HL-60/S4 treated with retinoic acid at 250 ng/mL for 4 days and 3 days (cell line): ENCODE measurements around the gene GAB4.

Source experiments
- in situ Hi-C: fragments of 300-500 bp; cut with MboI; formaldehyde crosslinking; loops from 2 replicates; pipeline ENCODE4 v1.7.0; 2022; ENCODE audit warnings: low sequenced_read_pairs

Gene GAB4

GRCh38 chr22:16988257-16988656 lies 19.8 kb downstream of the GAB4 start:
- in situ Hi-C loops: no loop called here

DNA sequence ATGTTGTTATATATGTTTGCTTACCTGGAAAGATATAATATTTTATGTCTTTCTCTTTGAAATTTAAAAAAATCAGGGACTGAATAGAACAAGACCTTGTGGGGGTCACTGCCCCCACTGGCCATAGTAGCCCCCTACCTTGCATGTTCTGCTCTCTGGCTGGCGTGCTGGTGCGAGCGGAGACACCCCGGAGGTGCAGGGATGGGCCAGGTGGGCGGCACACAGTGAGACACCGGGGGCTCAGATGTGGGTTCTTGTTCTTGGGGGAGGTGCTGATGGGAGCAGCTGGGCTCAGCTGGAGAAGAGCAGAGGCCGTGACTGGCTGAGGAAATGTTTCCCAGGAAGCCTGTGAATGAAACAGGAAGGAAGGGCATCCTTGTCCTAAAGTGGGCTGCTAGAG lies 20.2 kb downstream of the GAB4 start:
- in situ Hi-C loops: no loop called here

- in situ Hi-C loops: no loop called here
Observed at GRCh38 chr22:16975155-16975885, 32.7 kb downstream of the GAB4 start.

- in situ Hi-C loops: no loop called here
Observed at GRCh38 chr22:16974298-16975084, 33.5 kb downstream of the GAB4 start.

- in situ Hi-C loops: no loop called here
Observed at GRCh38 chr22:16973591-16974297, 34.3 kb downstream of the GAB4 start.

GRCh38 chr22:16972311-16972710 lies 35.7 kb downstream of the GAB4 start:
- in situ Hi-C loops: no loop called here

DNA sequence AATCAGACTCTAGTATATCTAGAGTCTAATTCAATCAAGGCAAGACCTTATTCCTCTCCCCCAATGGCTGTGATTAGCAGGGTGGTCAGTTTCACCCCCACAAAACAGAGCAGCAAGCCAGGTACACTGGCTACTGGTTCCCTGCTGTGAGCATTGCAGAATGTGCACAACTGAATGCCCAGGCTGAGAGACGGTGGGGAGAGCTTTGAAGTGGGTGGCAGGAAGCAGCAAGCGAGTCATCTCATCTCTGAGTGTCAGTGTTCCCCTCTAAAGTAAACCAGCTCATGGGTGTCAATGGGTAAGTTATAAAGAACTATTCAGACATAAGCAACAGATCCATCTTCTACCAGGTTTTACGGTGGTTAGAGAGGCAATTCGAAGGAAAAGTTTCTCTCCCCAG lies 37.6 kb downstream of the GAB4 start:
- in situ Hi-C loops: no loop called here

DNA sequence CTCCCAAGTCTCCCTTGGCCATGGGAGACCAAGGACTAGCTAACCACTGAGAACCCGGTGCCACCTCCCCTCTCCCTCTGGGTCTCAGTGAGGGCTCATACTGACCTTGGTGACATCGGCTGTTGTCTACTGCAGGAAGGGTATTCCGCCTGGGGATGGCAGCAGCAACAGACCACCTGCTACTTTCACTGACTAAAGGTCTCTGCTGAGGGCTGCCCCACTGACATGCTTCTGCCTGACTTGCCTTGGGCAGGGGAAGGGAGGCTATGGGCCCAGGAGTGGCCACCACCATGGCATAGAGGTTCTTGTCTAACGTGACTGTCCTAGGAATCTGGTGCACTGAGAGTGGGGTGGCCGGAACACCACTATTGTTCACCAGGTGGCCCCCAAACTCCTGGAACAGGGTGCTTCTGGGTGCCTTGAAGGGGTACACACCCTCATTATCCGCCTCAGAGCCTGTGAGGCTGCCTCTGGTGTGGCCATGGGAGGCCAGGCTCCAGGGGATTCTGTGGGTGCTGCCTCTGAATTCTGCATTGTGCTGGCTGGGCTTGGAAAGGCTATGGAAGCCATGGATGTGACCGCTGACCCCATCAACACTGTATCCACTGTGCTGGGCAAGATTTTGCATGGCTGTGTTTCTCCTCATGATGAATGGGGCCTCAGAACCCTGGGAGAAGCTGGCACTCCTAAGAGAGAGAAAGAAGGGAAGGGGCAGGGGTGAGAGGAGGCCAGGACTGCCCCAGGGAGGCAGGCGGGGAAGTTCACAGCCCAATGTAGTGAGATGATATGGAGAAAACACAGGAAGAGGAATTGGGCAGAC lies 38.3 kb downstream of the GAB4 start:
- in situ Hi-C loops: no loop called here

DNA sequence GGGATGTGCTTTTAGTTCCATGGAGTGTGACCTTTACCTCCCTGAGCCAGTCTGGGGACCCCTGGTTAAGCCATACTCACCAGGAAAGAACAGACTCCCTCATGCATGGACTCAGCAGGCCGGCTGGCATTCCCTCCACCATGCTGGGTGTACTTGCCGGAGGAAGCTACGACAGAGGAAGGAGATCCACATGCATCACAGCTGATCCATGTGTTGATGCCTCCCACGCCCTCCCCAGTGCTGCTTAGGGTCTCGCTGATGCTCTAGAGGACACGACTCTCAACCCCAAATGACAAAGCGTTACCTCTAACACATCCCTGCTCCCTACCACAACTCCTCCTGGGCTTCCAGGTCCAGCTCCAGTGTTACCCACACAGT lies 39.8 kb downstream of the GAB4 start:
- in situ Hi-C loops: no loop called here

DNA sequence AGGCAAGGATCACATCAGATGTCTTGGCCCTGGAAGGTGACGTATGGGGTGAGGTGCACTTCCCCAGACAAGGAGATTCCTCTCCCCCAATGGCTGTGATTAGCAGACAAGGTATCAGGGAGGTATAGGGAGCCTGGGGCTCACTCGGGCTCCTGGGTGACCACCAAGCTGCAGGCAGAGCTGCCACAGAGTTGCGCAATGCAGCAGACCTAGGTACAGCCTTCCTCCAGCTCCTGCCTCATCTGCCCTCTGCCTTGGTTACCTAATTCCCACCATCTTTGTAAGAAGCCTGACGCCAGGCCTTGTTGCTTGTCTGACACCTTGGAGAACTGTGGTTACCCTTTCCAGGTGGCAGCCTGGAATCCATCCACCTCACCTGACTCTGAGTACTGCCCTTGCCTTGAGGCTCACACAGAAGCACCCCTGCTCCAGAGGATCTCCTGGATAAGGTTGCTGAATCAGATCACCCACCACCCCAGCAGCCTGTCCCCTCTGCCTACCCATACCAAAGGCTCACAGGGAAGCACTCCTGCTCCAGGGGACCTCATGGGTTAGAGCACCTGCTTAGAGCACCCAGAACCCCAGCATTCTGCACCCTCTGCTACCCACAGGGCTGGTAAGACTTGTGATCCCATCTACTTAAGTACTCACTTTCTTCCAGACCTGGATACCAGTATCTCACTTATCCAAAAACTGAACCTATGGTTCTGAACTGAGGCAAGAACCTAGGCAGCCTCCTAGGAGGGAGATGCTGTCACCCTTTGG lies 40.4 kb downstream of the GAB4 start:
- in situ Hi-C loops: no loop called here

- in situ Hi-C loops: no loop called here
Observed at GRCh38 chr22:16966251-16966650, 41.8 kb downstream of the GAB4 start.

DNA sequence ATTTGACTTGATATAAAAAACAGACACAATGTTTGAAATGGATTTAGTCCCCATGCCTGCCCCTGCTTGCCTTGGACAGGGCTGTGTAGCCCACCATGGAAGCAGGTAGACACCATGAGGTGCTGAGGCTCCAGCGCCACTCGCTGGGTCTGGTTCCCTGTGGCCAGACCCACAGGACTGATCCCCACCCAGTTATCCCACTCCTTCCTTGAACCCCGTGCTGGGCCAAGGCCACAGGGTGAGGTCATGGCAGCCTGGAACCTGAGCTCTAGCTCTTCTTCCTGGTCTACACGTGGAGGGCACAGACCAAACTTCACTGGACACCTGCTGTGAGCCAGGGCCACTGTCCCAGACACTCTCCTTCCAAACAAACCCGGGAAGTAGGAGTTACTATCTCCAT lies 42.5 kb downstream of the GAB4 start:
- in situ Hi-C loops: no loop called here

GRCh38 chr22:16965083-16965482 lies 42.9 kb downstream of the GAB4 start:
- in situ Hi-C loops: no loop called here

DNA sequence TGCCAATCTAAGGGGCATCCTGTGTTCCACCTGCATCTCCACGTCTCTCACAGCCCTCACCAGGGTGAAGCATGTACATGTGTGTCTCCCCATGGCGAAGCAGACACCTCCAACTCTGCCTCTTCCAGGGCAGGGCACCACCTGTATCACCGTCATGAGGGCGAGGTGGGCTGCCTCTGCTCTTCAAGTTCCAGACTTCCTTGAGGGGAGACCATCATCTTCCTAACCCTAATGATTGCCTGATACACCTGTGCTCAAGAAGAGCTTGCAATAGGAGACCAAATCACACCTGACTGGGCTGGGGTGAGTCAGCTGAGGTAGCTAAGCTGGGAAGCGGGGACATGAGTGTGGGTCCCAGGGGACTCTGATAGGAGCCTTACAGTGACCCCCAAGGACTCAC lies 43.7 kb downstream of the GAB4 start:
- in situ Hi-C loops: no loop called here

DNA sequence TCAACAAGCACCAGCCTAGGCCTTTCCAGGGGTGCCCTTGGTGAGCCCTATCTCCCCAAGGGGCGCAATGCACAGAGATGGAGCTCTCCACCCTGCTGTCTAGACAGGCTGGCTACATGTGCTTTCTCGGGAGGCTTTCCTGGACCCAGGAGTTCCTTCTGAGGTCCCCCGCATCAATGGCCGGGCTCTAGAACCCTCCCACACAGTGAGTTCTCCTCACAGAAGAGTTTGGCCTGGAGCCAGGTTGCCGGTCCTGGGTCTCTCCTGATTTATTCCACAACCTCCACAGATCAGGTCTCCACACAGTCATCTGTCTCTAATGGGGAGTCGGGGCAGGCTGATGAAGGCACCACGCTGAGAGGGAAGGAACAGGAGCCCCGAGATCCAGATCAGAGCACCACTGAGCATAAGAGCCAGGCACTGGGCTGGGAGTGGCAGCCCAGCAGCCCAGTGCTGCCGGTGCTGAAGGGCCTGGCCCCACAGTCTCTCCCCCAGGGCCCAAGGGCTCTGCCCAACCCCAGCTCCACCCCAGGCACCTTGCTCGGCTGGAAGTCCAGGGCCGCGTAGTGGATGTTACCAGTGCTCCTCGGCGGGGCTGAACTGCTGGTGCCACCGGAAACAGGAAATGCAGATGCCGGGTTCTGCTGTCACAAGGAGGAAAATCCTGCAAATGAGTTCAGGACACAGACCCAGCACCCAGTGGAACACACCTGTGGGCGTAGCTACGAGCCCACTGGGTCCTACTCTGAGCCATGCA lies 44.7 kb downstream of the GAB4 start:
- in situ Hi-C loops: no loop called here

DNA sequence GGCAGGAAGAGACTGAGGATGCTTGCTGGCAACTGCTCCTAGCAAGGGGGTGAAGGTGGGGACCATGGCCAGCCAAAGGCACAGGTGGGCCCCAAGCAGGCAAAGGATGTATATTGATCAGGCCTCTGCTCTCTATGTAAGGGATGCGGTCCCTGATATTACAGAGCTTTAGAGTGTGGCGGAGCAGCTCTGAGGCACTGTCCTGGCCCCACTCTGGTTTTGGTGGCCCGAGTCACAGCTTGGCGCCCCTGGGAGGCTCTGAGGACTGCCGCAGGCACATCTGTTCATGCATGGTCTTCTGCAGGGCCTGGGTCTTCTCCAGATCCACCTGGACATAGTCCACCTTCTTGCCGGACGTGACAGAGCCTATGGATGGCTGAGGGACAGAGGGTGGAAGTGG lies 45.5 kb downstream of the GAB4 start:
- in situ Hi-C loops: no loop called here

DNA sequence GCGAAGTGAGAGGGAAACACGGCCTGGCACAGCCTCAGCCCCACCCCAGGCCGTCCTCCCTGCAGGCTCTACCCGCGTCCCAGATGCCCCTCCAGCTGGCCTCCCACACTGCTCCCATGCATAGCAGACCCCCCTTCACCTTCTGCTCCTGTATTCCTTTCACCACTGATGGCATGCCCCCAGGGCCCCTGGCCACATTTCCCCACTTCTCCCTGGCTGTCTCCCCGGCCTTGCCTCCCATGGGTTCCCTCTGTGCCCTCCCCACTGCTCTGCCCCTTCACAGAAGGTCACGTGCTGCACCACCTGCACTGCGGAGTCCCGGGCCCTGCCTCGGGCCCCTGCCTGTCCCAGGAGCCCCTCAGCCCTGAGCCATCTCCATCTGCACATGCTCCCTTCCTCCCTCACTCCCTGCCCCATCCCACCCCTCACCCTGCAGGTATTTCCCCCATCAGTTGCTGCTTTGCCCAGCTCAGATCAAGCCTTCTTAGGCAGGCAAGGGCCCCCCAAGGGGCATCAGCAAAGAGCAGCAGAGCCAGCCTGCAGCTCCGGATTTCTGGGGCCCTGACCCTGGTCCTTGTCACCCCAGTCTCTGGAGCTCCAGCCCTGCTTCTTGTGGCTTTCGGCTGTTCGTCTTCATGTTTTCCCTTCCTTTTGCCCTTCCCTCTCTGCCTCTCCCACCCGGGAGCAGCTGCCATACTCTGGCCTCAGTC lies 46.4 kb downstream of the GAB4 start:
- in situ Hi-C loops: no loop called here

- in situ Hi-C loops: no loop called here
Observed at GRCh38 chr22:16960884-16961249, 47.2 kb downstream of the GAB4 start.
